ENCODE data around the gene COP1. TPM values are rescaled to one million over a fixed set of nuclear protein-coding genes. Genes with fewer than 3 reads are reported as not detected.

COP1 gene
- total RNA-seq, 1 donor from 2014 or later: 37.0 TPM

DNA sequence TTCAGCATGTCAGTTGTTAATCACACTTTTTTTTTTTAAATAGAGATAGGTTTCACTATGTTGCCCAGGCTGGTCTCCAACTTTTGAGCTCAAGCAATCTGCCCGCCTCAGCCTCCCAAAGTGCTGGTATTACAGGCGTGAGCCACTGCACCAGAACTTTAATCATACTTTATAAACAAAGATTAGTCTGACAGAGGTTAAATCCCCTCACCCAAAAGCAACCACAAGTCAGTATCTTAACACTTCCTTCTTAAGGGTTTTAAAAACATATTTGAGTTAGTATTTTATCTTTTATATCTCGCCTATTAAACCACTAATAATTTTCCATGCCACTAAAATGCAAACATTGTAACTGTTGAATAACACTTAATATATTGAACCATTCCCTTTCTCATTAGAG, 70.2 kb downstream of the COP1 start:
- Mint-ChIP-seq H3K36me3 (ENCODE audit: low read depth) (no peaks in the 10 kb centered on the region), H3K4me3 (ENCODE audit: unreplicated experiment) (no peak overlapping the region), H3K27ac (ENCODE audit: unreplicated experiment) (peak overlapping the region; percentile 60), H3K9me3 (ENCODE audit: low read depth) (no peaks in the 10 kb centered on the region), H3K4me1 (ENCODE audit: low read depth) (peaks cover 10% of the 10 kb centered on the region), H3K27me3 (ENCODE audit: low read depth) (no peaks in the 10 kb centered on the region)
- DNase-seq (ENCODE audit: low spot score): no peak
- TF ChIP-seq, protein P1, sequence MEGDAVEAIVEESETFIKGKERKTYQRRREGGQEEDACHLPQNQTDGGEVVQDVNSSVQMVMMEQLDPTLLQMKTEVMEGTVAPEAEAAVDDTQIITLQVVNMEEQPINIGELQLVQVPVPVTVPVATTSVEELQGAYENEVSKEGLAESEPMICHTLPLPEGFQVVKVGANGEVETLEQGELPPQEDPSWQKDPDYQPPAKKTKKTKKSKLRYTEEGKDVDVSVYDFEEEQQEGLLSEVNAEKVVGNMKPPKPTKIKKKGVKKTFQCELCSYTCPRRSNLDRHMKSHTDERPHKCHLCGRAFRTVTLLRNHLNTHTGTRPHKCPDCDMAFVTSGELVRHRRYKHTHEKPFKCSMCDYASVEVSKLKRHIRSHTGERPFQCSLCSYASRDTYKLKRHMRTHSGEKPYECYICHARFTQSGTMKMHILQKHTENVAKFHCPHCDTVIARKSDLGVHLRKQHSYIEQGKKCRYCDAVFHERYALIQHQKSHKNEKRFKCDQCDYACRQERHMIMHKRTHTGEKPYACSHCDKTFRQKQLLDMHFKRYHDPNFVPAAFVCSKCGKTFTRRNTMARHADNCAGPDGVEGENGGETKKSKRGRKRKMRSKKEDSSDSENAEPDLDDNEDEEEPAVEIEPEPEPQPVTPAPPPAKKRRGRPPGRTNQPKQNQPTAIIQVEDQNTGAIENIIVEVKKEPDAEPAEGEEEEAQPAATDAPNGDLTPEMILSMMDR (IDR thresholded peaks at IDR 0.05): no peak

DNA sequence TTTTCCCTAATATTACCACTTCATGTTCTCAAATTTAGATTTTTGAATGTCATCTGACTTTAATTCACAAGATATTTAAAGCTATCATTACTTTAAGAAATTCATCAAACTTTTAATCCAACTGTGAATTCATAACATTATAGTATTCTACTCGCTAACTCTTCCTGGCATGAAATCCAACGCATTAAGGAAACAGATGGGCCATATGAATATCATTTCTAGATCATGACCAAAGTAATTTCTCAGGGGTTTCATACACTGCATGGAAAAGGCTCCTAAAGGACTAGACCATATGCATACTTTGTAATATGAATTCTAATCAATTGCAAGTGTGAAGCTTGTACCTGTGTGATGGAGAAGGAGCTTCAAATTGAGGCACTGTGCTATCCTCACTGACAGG, 72.4 kb downstream of the COP1 start:
- no peak for DNase-seq (ENCODE audit: low spot score)
- no peaks in the 10 kb centered on the region for H3K27me3 Mint-ChIP-seq (ENCODE audit: low read depth)
- no peak overlapping the region for H3K27ac Mint-ChIP-seq (ENCODE audit: unreplicated experiment)
- TF ChIP-seq, protein P1 (IDR thresholded peaks at IDR 0.05): no peak
- no peak overlapping the region for H3K4me3 Mint-ChIP-seq (ENCODE audit: unreplicated experiment)
- no peaks in the 10 kb centered on the region for H3K9me3 Mint-ChIP-seq (ENCODE audit: low read depth)
- H3K4me1 Mint-ChIP-seq (ENCODE audit: low read depth): peaks cover 10% of the 10 kb centered on the region
- no peaks in the 10 kb centered on the region for H3K36me3 Mint-ChIP-seq (ENCODE audit: low read depth)

DNA sequence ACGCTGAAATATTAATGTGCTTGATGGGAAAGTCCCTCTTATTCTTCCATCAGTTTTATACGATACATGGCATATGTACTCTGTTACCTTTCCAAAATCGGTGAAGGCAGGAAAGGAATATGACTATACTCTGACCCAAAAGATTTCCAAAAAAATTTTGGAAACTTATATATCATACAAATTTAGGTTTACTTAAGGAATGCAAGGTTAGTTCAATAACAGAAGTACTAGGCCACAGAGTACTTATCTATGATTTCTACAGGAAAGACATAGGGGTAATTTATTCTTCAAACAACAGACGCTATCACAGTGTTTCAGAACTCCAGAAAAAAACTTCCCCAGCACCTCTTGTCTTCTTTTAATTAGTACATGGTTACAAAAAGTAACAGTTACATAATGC, 84.8 kb downstream of the COP1 start:
- Mint-ChIP-seq H3K36me3 (ENCODE audit: low read depth) (peaks cover 19% of the 10 kb centered on the region), H3K4me1 (ENCODE audit: low read depth) (peaks cover 16% of the 10 kb centered on the region), H3K27ac (ENCODE audit: unreplicated experiment) (no peak overlapping the region), H3K9me3 (ENCODE audit: low read depth) (peaks cover 11% of the 10 kb centered on the region), H3K27me3 (ENCODE audit: low read depth) (no peaks in the 10 kb centered on the region), H3K4me3 (ENCODE audit: unreplicated experiment) (no peak overlapping the region)
- TF ChIP-seq, protein P1 (IDR thresholded peaks at IDR 0.05): no peak
- no peak for DNase-seq (ENCODE audit: low spot score)

DNA sequence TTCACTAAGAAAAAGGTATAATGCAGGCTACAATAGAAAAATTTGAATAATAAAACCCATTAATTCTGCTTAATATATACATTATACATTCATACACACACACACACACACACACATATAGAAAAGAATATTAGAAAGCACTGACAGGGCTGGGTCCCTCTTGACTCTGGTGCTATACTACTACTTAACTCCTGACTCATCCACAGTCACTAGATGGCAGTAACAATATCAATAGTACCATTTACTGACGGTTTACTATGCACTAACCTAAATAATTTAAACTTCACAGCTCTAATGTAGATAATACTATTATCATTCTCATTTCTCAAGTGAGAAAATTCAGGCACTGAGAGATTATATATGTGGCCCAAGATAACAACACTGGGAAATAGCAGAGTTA, 87.5 kb downstream of the COP1 start:
- DNase-seq (ENCODE audit: low spot score): no peak
- Mint-ChIP-seq H3K4me3 (ENCODE audit: unreplicated experiment) (no peak overlapping the region), H3K27me3 (ENCODE audit: low read depth) (no peaks in the 10 kb centered on the region), H3K9me3 (ENCODE audit: low read depth) (peaks cover 11% of the 10 kb centered on the region), H3K27ac (ENCODE audit: unreplicated experiment) (peak overlapping the region; percentile 74), H3K36me3 (ENCODE audit: low read depth) (peaks cover 11% of the 10 kb centered on the region), H3K4me1 (ENCODE audit: low read depth) (peaks cover 16% of the 10 kb centered on the region)
- TF ChIP-seq, protein P1 (IDR thresholded peaks at IDR 0.05): peak; percentile 71

DNA sequence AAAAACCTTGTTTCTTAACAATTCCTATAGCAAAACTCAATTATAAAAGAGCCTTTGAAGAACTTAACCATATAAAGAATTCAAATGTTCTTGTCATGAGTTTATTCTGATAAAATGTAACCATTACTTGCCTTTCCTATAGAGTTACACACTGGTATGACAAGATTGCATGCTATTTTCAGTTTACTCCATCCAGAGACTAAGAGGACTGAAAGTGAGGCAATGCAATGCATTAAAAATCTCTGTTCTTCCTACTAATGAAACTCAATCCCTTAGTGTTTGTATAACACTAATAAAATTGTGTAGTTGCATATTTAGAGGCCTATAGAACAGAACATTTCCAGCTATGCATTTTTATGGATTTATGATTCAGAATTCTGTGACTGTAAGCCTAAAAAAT, 88.1 kb downstream of the COP1 start:
- no peaks in the 10 kb centered on the region for H3K27me3 Mint-ChIP-seq (ENCODE audit: low read depth)
- peaks cover 11% of the 10 kb centered on the region for H3K36me3 Mint-ChIP-seq (ENCODE audit: low read depth)
- peaks cover 11% of the 10 kb centered on the region for H3K9me3 Mint-ChIP-seq (ENCODE audit: low read depth)
- peaks cover 16% of the 10 kb centered on the region for H3K4me1 Mint-ChIP-seq (ENCODE audit: low read depth)
- peak overlapping the region; percentile 74 for H3K27ac Mint-ChIP-seq (ENCODE audit: unreplicated experiment)
- TF ChIP-seq, protein P1 (IDR thresholded peaks at IDR 0.05): no peak
- DNase-seq (ENCODE audit: low spot score): no peak
- H3K4me3 Mint-ChIP-seq (ENCODE audit: unreplicated experiment): no peak overlapping the region
